Spleen (tissue), 11 donors: Measurements from ENCODE around the gene NPPA. TPM values are rescaled to one million over a fixed set of nuclear protein-coding genes. Genes with fewer than 3 reads are reported as not detected.

Source experiments
- DNase-seq: peaks from one replicate; pipeline ENCODE4 v3.0.0-alpha.2; 2020
- H3K27ac ChIP-seq, 8 donors: fragments of 200-600 bp; sonication (generic) in 7 of 8; 1 replicate in 4 of 8; 2 replicates in 4 of 8; pipeline versions ENCODE4 v1.5.0 to v1.8.0; 2016 to 2021; ENCODE audit warnings: inconsistent platforms in 4 of 8, mild to moderate bottlenecking in 4 of 8, moderate library complexity in 1 of 8
- H3K27me3 ChIP-seq, 7 donors: fragments of 200-600 bp; sonication (generic) in 6 of 7; replicated peaks in 1 of 7; 1 replicate in 4 of 7; 2 replicates in 3 of 7; pipeline versions ENCODE4 v1.5.0 to v1.8.0; 2016 to 2021; ENCODE audit warnings: inconsistent platforms in 3 of 7, mild to moderate bottlenecking in 1 of 7
- H3K36me3 ChIP-seq, 6 donors: fragments of 200-600 bp; sonication (generic) in 5 of 6; 1 replicate in 4 of 6; 2 replicates in 2 of 6; pipeline versions ENCODE4 v1.5.0 to v1.8.0; 2016 to 2021; ENCODE audit warnings: inconsistent platforms in 2 of 6
- H3K4me1 ChIP-seq, 6 donors: fragments of 200-600 bp; sonication (generic) in 5 of 6; 1 replicate in 3 of 6; 2 replicates in 3 of 6; pipeline versions ENCODE4 v1.5.0 to v1.8.0; 2016 to 2021; ENCODE audit warnings: inconsistent platforms in 3 of 6
- H3K4me3 ChIP-seq, 8 donors: fragments of 200-600 bp; sonication (generic) in 7 of 8; 1 replicate in 4 of 8; 2 replicates in 4 of 8; pipeline versions ENCODE4 v1.5.0 to v1.8.0; 2016 to 2021; ENCODE audit warnings: inconsistent platforms in 4 of 8, mild to moderate bottlenecking in 4 of 8, moderate library complexity in 2 of 8
- H3K9me3 ChIP-seq, 8 donors: fragments of 200-600 bp; sonication (generic) in 7 of 8; 1 replicate in 4 of 8; 2 replicates in 4 of 8; pipeline versions ENCODE4 v1.5.0 to v1.8.0; 2016 to 2021; ENCODE audit warnings: inconsistent platforms in 4 of 8
- POLR2A ChIP-seq, 3 donors: fragments of 450-650 bp; IDR thresholded peaks; one replicate each; pipeline ENCODE4 v1.5.1; 2017; ENCODE audit warnings: antibody characterized with exemption in 3 of 3, mild to moderate bottlenecking in 1 of 3
- POLR2AphosphoS5 ChIP-seq, 3 donors: sonication (generic); formaldehyde crosslinking; IDR thresholded peaks; one replicate each; pipeline ENCODE4 v1.5.1; 2017; ENCODE audit warnings: antibody characterized with exemption in 3 of 3
- whole genome bisulfite sequencing, 5 donors: extraction: QIAGEN DNeasy Blood & Tissue Kit in 3 of 5; methylation state at CpG; one replicate each; pipeline versions ENCODE4 v1.1.5 to v1.1.7; 2013 to 2018; 5-methylcytosine and 5-hydroxymethylcytosine counted together
- intact Hi-C: fragments of 100-400 bp; cut with DNase I; formaldehyde crosslinking; loops from one replicate; pipeline ENCODE4 v1.15.0; 2023; ENCODE audit warnings: low total_unique reads
- polyA plus RNA-seq, 3 donors: library from polyadenylated mRNA; stranded (reverse); fragments of 200-250 nt; gene quantifications; one replicate each; pipeline ENCODE4 v1.2.1, GENCODE V29; 2013
- total RNA-seq, 7 donors: library from RNA; depleted of rRNA in 3 of 7; stranded (reverse); fragments of >200 nt in 3 of 7; fragmentation: NEBNext Ultra II Directional in 4 of 7; extraction: Animal tissue kit (Norgen Biotek cat#: 25700) in 4 of 7; gene quantifications; one replicate each; pipeline versions ENCODE4 v1.1.0 to v1.2.1, GENCODE V29; 2016 to 2021
- TF ChIP-seq, protein P1 (sequence below), 11 experiments: fragments of 200-600 bp in 7 of 11; fragments of 450-650 bp in 4 of 11; sonication (generic) in 4 of 11; IDR thresholded peaks in 8 of 11; conservative IDR thresholded peaks in 3 of 11; 1 replicate in 7 of 11; 2 replicates in 4 of 11; pipeline versions ENCODE4 v1.4.0 to v1.8.0; 2016 to 2021; ENCODE audit warnings: antibody characterized with exemption in 11 of 11, inconsistent platforms in 4 of 11, mild to moderate bottlenecking in 1 of 11
- donor health status: healthy with polysubstance abuse.
- donor health status: DM: no; HTN: no; CAD: no; lungs with moderate emphysema.
- donor health status: DM: no; HTN: no; CAD: no.
- donor health status: Bipolar disorder and iron deficiency.
- donor health status: healthy.
- donor health status: DM: no; HTN: no; CAD: no.
- donor health status: DM: yes; HTN: yes; CAD: no.

The NPPA gene
- total and polyA plus RNA-seq, 10 donors = 0.22 to 2.9 (median 1.4) TPM; not detected in 6

DNA sequence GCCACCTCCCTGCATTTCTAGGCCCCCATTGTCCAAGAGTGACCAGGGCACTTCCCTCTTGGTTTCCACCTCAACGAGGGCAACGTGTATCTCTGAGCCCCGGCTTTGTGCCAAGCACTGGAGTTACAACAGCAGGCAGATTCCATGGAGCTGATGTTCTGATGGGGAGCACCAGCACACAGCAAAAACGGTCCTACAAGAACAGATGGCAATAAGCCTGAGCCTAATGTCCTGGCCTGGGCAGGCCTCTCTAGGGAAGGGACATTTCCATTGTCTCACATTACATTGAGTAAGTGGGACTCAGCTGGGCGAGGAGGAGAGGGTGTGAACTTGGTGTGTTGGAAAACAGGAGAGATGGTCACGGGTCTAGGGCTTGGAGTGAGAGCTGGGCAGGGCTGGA lies 38.3 kb upstream of the NPPA start:
- peaks cover 0 to 16% (median 0%) of the 10 kb centered on the region in 7 donors for H3K27me3 ChIP-seq
- no peaks in the 10 kb centered on the region for H3K36me3 ChIP-seq
- TF ChIP-seq POLR2AphosphoS5 (IDR thresholded peaks at IDR 0.05) (no peak), POLR2A (IDR thresholded peaks at IDR 0.05) (no peak)
- TF ChIP-seq, protein P1, sequence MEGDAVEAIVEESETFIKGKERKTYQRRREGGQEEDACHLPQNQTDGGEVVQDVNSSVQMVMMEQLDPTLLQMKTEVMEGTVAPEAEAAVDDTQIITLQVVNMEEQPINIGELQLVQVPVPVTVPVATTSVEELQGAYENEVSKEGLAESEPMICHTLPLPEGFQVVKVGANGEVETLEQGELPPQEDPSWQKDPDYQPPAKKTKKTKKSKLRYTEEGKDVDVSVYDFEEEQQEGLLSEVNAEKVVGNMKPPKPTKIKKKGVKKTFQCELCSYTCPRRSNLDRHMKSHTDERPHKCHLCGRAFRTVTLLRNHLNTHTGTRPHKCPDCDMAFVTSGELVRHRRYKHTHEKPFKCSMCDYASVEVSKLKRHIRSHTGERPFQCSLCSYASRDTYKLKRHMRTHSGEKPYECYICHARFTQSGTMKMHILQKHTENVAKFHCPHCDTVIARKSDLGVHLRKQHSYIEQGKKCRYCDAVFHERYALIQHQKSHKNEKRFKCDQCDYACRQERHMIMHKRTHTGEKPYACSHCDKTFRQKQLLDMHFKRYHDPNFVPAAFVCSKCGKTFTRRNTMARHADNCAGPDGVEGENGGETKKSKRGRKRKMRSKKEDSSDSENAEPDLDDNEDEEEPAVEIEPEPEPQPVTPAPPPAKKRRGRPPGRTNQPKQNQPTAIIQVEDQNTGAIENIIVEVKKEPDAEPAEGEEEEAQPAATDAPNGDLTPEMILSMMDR (IDR thresholded peaks at IDR 0.05 in 8 of 11, conservative IDR thresholded peaks at IDR 0.05 in 3 of 11) = no peak
- H3K27ac ChIP-seq = no peak overlapping the region
- intact Hi-C loops = no loop called here
- H3K9me3 ChIP-seq = no peaks in the 10 kb centered on the region
- DNase-seq = no peak
- peaks cover 0 to 30% (median 12%) of the 10 kb centered on the region in 6 donors for H3K4me1 ChIP-seq
- no peak overlapping the region for H3K4me3 ChIP-seq
- WGBS, 5 donors = 71 to 86% (median 83%) methylated on average over 6 of the region's 6 CpGs

DNA sequence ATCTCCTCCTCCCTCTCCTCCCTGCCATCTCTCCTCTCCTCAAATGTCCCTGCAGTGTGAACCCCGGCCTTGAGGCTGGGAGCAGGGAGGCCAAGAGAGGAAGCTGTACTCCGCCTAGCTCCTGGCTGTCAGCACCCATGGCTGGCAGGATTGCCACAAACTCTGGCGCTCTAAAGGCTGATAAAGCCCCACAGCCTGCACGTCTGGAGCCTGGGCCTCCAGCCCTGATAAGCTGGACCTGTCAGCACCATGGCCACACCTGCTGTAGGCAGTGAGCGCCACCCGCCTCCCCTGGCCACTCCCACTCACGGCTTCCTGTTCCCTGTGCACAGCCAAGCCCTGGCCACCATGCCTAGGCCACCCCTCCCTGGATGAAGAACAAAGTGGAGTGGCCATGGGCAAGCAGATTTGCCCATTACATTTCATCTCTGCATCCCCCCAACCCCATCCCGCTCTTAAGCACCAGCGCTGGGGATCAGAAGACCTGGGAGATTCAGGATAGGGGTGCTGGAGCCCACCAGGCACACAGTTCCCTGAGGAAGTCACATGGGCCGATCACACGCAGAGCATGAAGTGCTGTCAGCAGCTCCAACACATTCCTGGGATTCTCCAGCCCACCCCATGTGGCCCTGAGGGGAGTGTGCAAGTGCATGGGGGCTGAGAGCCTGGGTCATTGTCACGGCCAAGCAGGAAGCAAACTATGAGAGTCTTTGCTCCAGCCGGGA lies 35.4 kb upstream of the NPPA start:
- Histone ChIP-seq H3K27me3 (peaks cover 0 to 36% (median 0%) of the 10 kb centered on the region in 7 donors), H3K4me1 (peaks cover 0 to 30% (median 12%) of the 10 kb centered on the region in 6 donors), H3K27ac (peak overlapping the region in 2 of 8 donors; percentile 2 to 33), H3K4me3 (no peak overlapping the region), H3K36me3 (no peaks in the 10 kb centered on the region), H3K9me3 (no peaks in the 10 kb centered on the region)
- TF ChIP-seq POLR2A (IDR thresholded peaks at IDR 0.05) = no peak
- TF ChIP-seq POLR2AphosphoS5 (IDR thresholded peaks at IDR 0.05) = peak in 2 of 3 donors; percentile 37 to 46
- 36 to 51% (median 44%) methylated on average over 9 to 13 of the region's 13 CpGs for WGBS, 5 donors
- no peak for DNase-seq
- intact Hi-C loops = no loop called here

DNA sequence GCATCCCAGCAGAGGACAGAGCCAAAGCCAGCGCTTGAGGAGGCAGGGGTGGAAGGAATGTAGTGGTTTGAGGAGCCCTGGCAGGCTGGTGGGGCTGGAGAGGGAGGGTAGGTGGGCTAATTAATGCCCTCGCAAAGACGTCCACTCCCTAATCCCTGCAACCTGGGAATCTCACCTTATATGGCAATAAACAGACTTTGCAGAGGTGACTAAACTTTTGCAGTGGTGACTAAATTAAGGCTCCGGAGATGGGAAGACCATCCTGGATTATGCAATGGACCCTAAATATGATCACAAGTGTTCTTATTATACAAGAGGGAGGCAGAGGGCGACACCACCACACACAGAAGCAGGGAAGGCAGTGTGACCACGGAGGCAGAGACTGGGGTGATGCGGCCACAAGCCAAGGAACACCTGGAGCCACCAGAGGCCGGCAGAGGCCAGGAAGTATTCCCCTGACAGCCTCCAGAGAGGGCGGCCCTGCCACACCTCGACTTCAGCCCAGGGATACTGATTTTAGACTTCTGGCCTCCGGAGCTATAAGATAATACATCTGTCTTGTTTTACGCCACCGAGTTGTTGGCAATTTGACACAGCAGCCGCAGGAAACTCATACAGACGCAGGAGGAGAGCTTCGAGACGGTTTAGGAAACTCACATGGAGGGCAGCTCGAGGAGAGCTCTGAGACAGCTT lies 34.3 kb upstream of the NPPA start:
- WGBS, 5 donors = 83 to 88% (median 86%) methylated on average over 18 of the region's 18 CpGs
- intact Hi-C loops = no loop called here
- Histone ChIP-seq H3K27me3 (peaks cover 0 to 45% (median 0%) of the 10 kb centered on the region in 7 donors), H3K27ac (no peak overlapping the region), H3K9me3 (no peaks in the 10 kb centered on the region), H3K4me1 (peaks cover 0 to 23% (median 12%) of the 10 kb centered on the region in 6 donors), H3K36me3 (no peaks in the 10 kb centered on the region), H3K4me3 (no peak overlapping the region)
- no peak for TF ChIP-seq POLR2A (IDR thresholded peaks at IDR 0.05)
- no peak for TF ChIP-seq POLR2AphosphoS5 (IDR thresholded peaks at IDR 0.05)
- TF ChIP-seq, protein P1 (IDR thresholded peaks at IDR 0.05 in 8 of 11, conservative IDR thresholded peaks at IDR 0.05 in 3 of 11) = no peak
- no peak for DNase-seq

DNA sequence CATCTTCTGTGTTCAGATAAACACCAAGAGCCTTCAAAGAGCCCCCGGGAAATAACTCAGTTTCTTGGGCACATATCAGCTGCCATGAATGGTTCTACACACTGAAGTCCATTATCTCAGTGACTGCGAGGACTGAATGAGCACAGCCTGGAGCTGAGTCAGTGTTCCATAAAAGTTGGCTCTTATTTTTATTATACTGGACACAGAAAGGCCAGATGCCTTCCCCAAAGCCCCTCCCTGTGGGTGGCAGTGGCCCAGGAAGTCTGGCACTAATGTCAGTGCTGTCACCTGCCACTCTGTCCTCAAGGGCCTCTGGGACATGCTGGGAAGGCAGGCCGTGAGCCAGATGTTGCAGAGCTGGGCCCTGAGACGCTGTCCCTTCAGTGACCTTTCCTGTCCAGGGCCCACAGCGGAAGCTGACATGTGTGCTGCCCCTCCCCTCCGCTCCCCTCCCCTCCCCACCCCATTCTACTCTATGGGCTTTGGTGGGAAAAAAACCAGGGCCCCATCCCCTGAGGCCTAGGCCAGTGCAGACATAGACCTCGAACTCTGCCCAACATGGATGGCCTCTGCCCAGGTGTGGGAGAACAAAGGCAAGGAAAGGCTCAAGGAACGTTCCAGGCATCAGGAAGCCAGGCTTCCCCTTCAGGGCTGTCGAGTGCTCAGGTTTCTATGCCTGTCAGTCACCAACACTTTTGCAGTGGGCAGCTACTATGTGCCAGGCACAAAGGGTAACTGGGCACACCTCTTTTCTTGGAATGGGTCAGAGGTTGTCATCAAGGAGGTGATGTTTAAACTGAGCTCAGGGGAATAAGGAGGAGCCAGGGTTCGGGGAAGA lies 33.5 kb upstream of the NPPA start:
- no peaks in the 10 kb centered on the region for H3K36me3 ChIP-seq
- H3K27me3 ChIP-seq = peaks cover 0 to 51% (median 0%) of the 10 kb centered on the region in 7 donors
- H3K4me1 ChIP-seq = peaks cover 0 to 16% (median 10%) of the 10 kb centered on the region in 6 donors
- intact Hi-C loops = no loop called here
- TF ChIP-seq POLR2A (IDR thresholded peaks at IDR 0.05) (no peak), POLR2AphosphoS5 (IDR thresholded peaks at IDR 0.05) (no peak)
- TF ChIP-seq, protein P1 (IDR thresholded peaks at IDR 0.05 in 8 of 11, conservative IDR thresholded peaks at IDR 0.05 in 3 of 11) = no peak
- H3K4me3 ChIP-seq = no peak overlapping the region
- no peaks in the 10 kb centered on the region for H3K9me3 ChIP-seq
- no peak for DNase-seq
- 54 to 84% (median 72%) methylated on average over 8 to 10 of the region's 10 CpGs for WGBS, 5 donors
- no peak overlapping the region for H3K27ac ChIP-seq
